Epithelial cell of proximal tubule (primary cell): ENCODE data around the gene ZNF284. TPM values are rescaled to one million over a fixed set of nuclear protein-coding genes. Genes with fewer than 3 reads are reported as not detected.
A peak's percentile ranks its signal among the peaks of the same experiment; 100 is the strongest.

Experiments used
- DNase-seq: peaks from one replicate; pipeline ENCODE4 v3.0.0-alpha.2; 2011; ENCODE audit warnings: low read depth
- H3K4me3 ChIP-seq: 2 replicates; pipeline ENCODE4 v1.5.1; 2011; ENCODE audit warnings: low read depth, mild to moderate bottlenecking, low read length
- CTCF ChIP-seq: conservative IDR thresholded peaks from 2 replicates; pipeline ENCODE4 v1.5.1; 2012; ENCODE audit warnings: low read depth, mild to moderate bottlenecking, low read length
- total RNA-seq: library from RNA; depleted of rRNA; stranded (reverse); fragments of >200 nt; gene quantifications from 2 replicates; pipeline ENCODE4 v1.2.3, GENCODE V29; 2015

ZNF284 gene
- total RNA-seq, 1 donor from 2014 or later: 0.81 TPM

- H3K4me3 ChIP-seq: no peak overlapping the region
- DNase-seq: no peak
- no peak for TF ChIP-seq CTCF
Observed at GRCh38 chr19:44069415-44069814, 2.5 kb upstream of the ZNF284 start.

DNA sequence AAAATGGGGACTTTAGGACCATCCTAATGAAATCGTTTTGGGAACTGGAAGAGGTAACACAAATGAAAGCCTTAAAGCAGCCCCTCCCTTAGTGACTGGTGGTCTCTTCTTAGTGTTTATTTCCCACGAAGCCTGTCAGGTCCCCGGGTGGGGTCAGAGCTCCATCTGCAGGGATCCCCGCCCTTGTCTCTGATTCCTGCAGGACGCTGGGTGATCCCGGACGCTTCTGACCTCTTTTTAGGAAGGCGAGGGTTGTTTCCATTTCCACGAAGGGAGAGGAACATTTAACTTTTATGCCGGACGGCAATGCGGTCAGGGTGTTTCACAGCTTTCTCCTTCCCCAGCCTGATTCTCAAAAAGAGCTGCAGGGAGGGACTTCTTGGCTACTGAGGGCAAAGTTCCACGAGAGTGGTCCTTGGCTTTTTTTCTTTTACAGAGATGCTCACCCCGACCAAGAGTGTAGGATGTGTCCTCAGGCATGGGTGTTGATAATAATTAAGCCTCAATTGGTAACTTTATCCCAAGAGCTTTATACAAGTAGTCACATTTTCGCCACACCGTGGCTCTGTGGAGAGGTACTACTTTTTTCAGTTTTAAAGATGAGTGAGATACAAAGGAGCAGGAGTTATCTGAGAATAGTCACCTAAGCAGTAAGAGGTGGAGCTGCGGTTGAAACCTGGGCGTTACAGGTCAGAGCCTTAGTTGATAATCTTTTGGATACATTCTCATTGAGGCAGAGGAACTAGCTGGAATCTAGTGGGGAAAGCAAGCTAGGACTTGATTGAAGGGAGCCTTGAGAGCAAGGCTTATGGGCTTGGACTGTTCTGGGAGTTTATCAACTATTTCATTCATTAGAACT is 813 bp downstream of the ZNF284 start:
- no peak for DNase-seq

DNA sequence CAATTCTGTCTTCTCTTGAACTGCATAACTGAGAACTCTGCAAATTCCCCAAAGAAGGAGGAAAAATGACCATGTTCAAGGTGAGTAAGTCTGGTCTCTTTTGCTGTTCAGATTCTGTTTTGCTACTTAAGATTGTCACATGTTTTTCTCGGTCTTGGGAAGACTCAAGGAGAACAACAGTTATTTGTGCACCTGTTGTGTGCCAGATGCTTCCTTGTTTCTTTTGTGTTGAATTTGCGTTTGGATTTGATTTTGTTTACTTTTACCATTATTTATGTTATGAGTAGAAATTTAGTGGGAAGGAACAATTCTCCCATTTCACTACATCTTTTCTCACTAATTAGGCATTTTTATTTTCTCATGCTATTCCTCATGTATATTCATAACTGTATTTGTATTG is 4.4 kb downstream of the ZNF284 start:
- H3K4me3 ChIP-seq: no peak overlapping the region
- TF ChIP-seq CTCF: no peak
- DNase-seq: no peak

More for the DNA sequence above, 813 bp downstream of the ZNF284 start:
- peak; percentile 10 for TF ChIP-seq CTCF
- H3K4me3 ChIP-seq: peak overlapping the region; percentile 78

DNA sequence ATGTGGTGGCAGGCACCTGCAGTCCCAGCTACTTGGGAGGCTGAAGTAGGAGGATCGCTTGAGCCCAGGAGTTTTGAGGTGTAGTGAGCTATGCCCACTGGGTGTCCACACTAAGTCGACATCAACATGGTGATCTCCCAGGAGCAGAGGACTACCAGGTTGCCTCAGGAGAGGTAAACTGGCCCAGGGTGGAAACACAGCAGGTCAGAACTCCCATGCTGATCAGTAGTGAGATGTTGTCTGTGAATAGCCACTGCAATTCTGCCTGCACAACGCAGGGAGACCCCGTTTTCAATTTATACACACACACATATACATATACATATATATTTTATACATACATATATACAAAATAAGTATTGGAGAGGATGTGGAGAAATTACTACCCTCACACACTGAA is 20.1 kb downstream of the ZNF284 start:
- no peak for TF ChIP-seq CTCF
- H3K4me3 ChIP-seq: no peak overlapping the region
- no peak for DNase-seq

DNA sequence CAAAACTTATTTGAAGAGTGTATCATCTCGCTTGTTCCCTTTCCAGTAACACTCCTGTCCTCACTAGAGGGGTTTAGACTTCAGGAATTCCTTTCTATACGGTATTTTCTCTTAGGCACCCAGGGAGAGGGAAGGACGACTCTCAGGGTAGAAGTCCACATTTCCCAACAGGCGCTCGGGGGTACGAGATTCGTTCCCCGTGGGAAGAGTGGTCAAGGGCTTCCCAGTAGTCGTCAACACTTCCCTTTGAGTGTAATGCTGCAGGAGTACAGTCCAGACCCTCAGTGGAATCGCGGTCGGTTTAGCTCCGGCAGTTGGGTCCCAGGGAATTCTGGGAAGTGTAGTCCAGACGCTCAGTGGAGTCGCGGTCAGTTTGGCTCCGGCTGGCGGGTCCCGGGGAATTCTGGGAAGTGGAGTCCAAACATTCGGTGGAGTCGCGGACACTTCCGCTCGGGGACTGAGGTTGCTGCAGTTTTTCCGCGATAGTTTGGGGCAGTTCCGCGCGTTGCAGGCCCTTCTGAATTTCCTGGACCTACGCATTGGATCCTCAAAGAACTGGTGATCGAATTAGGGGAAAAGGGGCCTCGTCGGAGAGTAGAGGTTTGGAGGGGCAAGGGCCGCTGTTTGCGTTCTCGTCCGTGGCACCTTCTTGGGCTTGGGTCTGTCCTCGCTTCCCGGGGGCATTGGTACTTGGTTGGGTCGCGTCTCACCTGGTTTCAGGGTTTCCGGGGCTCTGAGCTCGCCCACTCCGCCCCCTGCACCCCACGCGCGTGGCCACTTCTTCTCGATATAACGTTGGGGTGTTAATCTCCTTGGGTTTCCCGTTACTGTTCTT is 22.2 kb downstream of the ZNF284 start, which contains the start of gene ZNF224:
ZNF224 (plus strand) TSS at position 431 of the 835 bp plus-strand sequence. CDS start 3,513 bp downstream, outside the sequence.
- TF ChIP-seq CTCF: no peak
- H3K4me3 ChIP-seq: peak within 1 kb of the TSS; percentile 70
- peak; percentile 52 for DNase-seq

DNA sequence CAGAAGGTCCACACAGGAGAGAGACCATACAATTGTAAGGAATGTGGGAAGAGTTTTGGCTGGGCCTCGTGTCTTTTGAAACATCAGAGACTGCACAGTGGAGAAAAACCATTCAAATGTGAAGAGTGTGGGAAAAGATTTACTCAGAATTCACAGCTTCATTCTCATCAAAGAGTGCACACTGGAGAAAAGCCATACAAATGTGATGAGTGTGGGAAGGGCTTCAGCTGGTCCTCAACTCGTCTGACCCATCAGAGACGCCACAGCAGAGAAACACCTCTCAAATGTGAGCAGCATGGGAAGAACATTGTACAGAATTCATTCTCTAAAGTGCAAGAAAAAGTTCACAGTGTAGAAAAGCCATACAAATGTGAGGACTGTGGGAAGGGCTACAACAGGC is 35.8 kb downstream of the ZNF284 start:
- no peak overlapping the region for H3K4me3 ChIP-seq
- no peak for TF ChIP-seq CTCF
- no peak for DNase-seq
